Epithelial cell of proximal tubule (primary cell): Measurements from ENCODE around the gene WAS. TPM values are rescaled to one million over a fixed set of nuclear protein-coding genes. Genes with fewer than 3 reads are reported as not detected.

Experiments used
- DNase-seq: peaks from one replicate; pipeline ENCODE4 v3.0.0-alpha.2; 2011; ENCODE audit warnings: low read depth
- H3K4me3 ChIP-seq: 2 replicates; pipeline ENCODE4 v1.5.1; 2011; ENCODE audit warnings: low read depth, mild to moderate bottlenecking, low read length
- total RNA-seq: library from RNA; depleted of rRNA; stranded (reverse); fragments of >200 nt; gene quantifications from 2 replicates; pipeline ENCODE4 v1.2.3, GENCODE V29; 2015
- TF ChIP-seq, protein P1 (sequence below): conservative IDR thresholded peaks from 2 replicates; pipeline ENCODE4 v1.5.1; 2012; ENCODE audit warnings: low read depth, mild to moderate bottlenecking, low read length

WAS gene
- total RNA-seq, 1 donor from 2014 or later = not detected

DNA sequence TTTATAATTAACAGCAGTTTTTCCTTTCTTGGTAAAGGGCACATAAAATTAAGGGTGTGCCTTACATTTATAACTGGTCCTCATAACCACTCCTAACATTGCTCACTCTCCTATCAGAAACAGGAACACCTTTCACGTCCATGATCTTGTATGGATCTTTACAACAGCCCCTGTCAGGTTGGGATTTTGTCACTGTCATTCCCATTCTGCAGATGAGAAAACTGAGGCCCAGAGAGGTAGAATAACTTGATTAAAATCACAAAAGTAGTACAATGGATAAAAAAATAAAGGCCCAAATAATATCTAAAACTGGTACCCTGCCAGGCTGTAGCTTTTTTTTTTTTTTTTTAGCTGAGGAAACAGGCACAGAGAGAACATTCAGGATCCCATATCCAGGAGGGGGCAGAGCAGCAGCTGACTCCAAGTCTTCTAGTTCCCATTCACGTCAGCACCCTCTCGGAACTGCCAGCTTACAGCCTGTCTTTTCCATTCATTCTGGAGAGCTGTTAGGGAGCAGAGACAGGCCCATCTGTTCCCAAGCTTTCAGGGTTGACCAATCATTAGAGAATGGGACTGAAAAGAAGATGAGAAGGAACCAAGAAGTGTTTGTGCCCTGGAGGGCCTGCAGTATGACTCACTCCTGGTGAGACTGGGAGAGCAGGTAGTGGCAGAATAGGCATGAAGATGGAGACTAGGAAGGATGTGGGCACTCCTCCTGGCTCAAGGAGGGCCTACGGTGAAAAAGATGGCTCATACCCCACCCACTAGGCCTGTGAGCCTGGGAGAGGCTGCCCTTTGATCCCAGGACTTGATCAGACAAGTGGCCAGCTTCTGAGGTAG, 20.3 kb downstream of the WAS start:
- no peak overlapping the region for H3K4me3 ChIP-seq
- TF ChIP-seq, protein P1, sequence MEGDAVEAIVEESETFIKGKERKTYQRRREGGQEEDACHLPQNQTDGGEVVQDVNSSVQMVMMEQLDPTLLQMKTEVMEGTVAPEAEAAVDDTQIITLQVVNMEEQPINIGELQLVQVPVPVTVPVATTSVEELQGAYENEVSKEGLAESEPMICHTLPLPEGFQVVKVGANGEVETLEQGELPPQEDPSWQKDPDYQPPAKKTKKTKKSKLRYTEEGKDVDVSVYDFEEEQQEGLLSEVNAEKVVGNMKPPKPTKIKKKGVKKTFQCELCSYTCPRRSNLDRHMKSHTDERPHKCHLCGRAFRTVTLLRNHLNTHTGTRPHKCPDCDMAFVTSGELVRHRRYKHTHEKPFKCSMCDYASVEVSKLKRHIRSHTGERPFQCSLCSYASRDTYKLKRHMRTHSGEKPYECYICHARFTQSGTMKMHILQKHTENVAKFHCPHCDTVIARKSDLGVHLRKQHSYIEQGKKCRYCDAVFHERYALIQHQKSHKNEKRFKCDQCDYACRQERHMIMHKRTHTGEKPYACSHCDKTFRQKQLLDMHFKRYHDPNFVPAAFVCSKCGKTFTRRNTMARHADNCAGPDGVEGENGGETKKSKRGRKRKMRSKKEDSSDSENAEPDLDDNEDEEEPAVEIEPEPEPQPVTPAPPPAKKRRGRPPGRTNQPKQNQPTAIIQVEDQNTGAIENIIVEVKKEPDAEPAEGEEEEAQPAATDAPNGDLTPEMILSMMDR = peak; percentile 15
- DNase-seq = no peak

DNA sequence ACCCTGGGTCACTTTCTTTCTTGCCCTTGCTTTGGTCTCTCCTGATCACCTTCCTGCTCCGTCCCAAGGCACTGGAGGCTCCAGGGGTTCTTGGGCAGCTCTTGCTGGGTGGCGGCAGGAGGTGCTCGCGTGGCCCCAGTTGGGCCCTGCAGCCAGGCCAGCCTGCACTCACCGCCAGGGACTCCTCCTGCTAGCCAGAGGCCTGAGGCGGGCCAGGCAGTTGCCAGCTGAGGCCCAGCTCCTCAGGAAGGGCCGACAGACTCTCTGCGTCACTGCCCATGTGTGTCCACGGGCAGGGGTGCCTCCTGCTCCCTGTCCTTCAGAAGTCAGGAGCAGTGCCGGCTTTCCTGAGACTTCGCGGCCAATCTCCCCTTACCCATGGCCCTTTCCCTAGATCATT, 22.3 kb downstream of the WAS start:
- TF ChIP-seq, protein P1 = no peak
- DNase-seq = no peak

DNA sequence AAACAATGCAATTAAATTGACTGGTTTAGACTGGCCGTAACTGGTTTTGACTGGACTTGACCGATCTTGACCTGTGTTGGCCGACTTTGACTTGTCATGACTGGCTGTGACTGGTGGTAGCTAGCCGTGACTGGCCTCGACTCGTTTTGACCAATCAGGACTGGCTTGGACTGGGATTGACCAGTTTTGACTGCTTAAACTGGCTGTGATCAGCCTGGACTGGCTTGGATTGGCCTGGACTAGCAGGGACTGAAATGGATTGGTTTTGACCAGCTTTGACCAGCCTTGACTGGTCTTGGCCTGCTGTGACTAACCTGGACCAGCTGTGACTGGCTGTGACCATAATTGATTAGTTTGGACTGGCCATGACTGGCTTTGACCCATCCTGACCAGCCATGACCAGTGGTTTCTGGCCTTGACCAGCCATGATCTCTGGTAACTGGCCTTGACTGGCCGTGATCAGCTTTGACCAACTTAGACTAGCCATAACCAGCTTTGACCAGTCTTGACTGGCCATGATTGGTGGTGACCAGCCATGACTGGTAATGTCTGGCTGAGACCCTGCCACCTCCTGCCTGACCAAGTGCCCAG, 26.0 kb downstream of the WAS start:
- TF ChIP-seq, protein P1 = no peak
- DNase-seq = no peak
- no peak overlapping the region for H3K4me3 ChIP-seq

More for the DNA sequence above, 22.3 kb downstream of the WAS start:
- no peak overlapping the region for H3K4me3 ChIP-seq

DNA sequence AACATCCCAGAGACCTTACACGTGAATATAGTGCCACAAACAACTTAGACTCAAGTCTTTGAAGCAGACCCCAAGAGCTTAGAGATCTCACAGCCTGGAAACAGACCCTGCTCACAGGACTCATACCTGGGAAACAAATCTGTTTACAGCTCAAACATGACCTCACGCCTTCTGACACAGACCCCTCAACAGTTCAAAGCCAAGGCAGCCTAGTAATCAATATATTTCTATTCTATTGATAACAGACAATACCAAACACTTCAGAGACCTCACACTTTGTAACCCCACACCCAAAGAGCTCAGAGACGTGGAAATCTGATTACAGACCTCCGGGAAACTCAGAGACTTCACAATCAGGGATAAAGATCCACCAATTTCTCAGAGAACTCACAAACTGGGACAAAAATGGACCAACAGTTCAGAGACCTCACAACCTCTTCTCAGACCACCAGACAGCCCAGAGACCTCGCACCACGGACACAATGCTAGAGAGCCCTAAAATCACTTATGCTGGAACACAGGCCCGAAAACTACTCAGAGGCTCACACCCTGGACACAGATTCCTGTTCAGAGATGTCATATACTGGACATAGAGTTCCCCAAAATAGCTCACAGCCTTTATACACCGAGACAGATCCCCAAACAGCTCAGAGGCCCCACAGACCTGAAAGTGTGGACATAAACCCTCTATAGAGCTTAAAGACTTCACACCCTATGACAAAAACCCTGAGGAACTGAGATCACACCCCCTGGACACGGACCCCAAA, 27.7 kb downstream of the WAS start:
- no peak overlapping the region for H3K4me3 ChIP-seq
- TF ChIP-seq, protein P1 = no peak
- no peak for DNase-seq

DNA sequence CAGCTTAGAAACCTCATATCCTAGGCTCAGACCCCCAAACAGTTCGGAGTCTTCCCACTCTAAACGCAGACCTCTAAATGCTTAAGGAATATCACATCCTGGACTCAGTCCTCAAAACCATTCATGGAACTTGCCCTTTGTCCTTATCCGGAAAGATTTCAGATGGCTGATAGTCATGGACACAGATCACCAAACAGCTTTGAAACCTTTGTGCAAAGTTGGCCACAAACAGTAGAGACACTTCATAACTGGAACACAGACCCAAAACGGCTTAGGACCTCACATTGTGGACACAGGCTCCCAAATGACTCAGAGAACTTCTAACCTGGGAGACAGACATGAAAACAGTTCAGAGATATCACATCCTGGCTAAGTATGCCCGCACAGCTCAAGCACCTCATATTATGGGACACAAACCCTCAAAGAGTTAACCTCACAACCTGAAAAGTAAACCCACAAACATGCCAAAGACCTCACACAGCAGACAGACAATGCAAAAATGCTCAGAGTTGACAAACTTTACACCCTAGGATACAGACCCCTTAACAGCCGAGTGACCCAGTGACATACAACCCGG, 28.4 kb downstream of the WAS start:
- no peak for DNase-seq
- TF ChIP-seq, protein P1 = no peak
- H3K4me3 ChIP-seq = no peak overlapping the region

DNA sequence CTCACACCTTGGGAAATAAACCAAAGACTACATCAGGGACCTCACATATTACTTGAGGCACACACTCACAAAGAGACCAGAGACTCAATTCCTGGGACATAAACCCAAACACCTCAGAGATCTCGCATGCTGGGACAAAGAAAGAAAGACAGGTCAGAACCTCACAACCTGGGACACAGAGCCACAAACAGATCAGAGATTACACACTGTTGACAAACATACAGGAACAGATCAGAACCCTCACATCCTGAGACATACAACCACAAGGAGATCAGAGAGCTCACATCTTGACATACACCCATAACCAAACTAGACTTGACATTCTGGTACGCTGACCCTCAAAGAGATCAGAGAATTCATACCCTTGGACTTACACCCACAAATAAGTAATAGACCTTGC, 30.2 kb downstream of the WAS start:
- TF ChIP-seq, protein P1 = no peak
- H3K4me3 ChIP-seq = no peak overlapping the region

More for the DNA sequence above, 30.2 kb downstream of the WAS start:
- no peak for DNase-seq
